HG03159 (cell line): Measurements from ENCODE around the gene DEPP1.

Experiments used
- ATAC-seq: cut with Tn5 transposase; IDR thresholded peaks from one replicate; pipeline ENCODE4 v1.9.1; 2021; ENCODE audit warnings: mild to moderate bottlenecking, moderate library complexity; ENCODE audit not compliant: unreplicated experiment

Gene DEPP1

DNA sequence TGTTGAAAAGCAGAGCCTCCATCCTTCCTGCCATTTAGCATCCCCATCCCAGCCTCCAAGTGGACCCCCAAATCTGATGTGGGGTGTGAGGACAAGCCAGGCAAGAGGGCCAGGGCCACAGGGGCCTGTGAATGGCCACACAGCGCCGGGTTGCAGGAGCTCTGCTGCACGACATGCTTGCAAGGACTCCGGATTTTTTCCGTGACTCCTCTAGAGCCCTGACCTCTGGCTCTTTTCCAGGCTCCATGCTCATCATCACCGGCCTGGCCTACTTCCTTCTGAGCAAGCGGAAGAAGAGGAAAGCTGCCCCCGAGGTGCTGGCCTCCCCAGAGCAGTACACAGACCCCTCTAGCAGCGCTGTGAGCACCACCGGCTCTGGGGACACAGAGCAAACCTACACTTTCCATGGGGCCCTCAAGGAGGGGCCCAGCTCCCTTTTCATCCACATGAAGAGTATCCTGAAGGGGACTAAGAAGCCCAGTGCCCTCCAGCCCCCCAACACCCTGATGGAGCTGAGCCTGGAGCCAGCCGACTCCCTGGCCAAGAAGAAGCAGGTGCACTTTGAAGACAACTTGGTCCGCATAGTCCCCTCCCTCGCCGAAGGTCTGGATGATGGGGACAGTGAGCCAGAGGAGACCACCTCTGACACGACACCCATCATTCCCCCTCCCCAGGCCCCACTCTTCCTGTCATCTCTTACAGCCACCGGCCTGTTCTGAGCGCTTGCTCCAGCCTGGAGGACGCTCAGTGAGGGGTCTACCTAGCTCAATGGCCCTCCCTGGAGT is 44.0 kb downstream of the DEPP1 start:
- ATAC-seq, result no peak

DNA sequence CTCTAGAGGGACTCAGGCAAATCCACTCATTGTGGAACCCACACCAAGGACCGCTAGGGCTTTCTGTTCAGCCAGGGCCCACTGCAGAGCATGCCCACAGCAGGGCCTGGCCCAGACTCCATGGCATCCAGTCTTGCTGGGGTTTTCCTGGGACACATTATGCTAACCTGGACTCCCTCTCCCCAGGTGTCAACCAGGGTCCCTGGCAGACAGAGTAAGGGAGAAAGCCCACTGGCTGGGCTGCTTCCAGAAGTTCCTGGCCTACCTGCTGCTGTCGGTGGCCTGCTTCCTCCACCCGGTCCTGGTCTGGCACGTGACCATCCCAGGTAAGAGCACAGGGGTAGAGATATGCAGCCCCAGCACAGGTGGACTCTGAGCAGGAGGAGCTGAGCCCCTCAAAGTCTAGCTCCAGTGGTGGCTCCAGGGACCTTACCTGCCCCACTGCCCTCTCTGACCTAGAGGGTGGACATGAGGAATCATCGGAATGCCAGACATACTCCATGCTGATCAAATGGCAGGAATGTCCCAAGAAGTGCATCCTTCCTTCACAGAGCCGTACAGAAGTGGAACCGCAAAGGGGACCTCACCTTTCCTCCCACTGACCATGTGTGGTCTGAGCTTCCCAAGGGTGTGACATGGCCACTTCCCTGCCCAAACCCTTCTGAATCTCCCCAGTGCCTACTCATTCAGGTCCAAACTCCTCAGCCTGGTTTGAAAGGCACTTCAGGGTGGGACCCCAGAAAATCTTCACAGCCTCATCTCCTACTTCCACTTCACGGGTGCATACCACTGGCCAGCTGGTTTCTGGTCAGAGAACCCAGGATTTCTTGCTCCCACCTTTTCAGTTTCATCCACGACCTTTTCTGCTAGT is 44.9 kb downstream of the DEPP1 start:
- no peak for ATAC-seq

DNA sequence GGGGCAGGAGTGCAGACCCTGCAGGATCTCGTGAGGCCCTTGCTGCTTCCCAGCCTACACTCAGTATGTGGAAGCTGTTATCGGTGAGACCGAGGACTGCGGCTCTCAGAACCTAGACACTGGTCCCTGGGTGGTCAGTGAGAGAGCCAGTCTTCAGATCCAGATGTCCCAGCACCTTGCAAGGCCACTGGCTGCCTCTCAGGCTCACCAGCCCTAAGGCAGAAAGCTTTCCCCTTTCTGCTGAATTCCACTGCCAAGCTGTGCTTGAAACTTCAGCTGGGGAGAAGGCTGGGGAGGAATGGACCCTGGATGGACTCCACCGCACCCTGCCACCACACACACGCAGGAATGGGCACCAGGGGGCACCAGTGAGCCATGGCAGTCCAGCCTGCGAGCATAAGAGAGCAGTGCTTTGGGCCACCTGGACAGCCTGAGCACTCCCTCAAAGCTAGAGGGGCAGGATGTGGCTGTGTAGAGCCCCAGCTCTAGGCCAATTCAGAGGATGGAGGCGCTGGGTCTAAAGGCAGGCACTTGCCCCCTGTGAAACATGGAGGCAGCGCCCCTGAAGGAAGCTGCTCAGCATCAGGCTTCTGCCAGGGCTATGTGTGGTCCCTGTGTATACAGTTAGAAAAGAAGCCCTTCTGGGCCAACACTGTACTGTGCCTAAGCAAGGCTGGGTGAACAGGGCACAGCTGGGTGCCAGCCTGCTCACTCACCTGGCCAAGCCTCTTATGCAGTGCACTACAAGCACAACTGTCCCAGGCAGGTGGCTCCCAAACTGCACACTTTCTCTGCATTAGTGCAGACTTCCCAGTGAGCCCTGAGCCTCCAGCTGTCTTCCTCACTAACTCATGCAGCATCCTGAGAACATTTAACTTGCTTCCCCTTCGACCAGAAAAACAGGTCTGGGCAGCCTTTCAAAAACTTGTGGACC is 45.8 kb downstream of the DEPP1 start:
- peak; percentile 96 for ATAC-seq

DNA sequence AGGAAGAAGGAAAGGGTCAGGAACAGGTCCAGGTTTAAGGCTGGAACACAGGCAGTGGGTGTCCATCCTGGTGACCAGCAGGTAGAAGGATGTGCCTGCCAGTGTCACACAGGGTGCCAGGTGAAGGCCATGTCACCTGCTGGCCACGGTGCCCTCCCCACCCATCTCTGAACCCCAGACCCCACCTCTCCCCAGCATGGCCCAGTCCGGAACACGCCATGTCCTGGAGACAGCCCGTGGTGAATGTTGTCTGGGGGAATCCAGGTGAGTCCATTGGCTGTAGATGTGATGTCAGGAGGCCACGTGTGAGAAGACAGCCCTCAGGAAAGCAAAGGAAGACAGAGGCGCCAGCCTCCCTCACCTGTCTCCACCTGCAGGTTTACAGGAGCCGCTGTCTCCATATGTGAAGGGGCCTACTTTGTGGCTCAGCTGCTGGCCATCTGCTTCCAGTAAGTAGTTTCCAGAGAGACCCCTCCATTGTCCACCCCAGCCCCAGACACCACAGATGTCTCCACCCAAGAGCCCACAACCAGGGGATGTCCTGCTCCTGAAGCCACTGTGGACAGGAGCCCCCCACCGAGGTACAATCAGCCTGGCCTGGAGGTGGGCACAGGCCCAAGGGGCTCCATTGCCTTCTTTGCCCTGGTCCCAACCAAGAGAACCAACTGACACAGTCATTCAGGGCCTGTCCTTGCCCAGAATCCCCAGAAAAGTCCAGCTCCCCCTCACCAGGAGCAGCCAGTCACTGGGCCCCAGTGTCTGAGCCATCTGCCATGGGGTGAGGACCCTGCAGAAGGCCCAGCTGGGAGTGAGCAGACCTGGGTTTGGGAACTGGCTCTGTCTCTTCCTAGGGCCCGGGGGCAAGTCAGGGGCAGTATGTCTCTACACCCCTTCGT is 46.7 kb downstream of the DEPP1 start:
- ATAC-seq, result no peak

DNA sequence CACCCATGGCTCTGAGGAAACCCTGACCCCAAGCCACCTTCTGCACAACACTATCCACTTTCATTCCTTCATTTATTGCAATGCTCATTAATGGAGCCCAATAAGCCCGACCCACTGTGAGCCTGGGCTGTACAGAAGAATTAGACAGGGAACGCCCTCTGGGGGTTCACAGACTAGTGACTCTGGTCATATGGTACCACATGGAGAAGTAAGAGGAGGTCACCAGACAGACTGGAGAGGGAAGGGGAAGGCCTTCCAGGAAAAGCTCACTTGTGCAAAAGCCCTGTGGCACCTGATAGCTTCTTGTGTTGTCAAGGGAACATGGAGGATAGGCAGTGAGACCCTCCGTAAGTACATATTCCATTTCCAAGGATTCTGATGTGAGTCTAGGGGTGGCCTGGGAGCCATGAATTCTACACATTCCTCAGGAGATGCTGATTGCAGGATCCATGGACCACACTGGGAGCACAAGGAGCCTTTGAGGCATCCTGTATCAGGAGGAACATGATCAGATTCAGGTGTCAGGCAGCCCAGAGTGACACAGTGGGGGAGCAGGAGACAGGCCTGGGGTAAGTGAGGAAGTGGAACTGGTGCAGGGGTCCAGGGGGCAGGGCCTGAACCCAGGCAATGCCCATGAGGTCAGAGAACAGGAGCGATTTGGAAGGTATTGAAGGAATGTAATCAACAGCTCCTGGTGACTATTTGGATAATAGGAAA is 47.5 kb downstream of the DEPP1 start:
- no peak for ATAC-seq

DNA sequence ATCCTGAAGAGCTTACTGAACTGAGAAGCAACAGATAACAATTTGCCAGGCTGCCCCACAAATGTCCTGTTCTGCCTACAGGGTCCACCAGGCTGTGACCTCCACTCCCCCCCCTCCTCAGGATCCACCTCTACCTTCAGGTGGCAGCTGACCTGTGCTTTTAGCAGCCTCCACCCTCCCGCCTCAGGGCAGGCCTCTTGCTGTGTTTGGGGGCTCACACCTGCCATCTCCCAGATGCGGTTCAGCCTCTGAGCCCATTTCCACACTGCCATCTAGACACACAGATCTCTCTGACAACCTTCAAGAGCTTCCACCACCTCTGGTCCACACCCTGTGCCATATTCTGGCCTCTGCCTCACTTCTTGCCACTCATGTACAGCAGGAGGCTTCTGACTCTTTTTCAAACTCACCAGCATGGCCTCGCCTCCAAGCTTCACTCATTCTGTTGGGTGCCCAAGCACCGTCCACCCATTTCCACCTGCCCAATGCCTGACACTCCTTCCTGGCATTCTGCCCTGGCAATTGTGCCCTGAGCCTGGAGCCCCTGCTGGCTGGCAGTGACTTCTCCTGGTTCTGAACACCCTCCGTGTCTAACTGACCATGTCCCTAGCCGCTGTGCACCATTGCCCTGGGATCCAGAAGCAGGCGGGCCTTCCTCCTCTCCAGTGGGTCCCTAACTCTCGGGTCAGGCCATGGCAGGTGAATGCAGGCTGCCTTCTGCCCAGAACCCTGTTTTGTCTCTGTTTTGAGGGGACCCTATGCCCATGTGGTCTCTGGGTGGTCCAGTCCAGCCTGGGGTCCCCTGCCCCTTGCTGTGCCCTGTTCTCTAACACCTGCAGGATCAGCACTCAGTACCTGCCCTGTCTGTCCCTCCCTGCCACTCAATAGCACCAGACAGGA is 49.0 kb downstream of the DEPP1 start:
- no peak for ATAC-seq

DNA sequence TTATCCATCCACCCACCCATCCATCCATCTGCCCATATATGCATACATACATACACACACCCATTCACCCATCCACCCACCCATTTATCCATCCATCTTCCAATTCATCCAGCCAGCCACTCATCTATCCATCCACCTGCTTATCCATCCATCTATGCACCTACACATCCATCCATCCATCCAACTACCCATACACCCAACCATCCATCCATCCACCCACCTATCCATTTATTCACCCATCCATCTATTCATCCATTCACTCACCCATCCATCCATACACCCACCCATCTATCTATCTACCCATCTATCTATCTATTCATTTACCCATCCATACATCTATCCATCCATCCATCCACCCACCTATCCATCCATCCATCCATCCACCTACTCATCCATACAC is 50.1 kb downstream of the DEPP1 start:
- no peak for ATAC-seq

DNA sequence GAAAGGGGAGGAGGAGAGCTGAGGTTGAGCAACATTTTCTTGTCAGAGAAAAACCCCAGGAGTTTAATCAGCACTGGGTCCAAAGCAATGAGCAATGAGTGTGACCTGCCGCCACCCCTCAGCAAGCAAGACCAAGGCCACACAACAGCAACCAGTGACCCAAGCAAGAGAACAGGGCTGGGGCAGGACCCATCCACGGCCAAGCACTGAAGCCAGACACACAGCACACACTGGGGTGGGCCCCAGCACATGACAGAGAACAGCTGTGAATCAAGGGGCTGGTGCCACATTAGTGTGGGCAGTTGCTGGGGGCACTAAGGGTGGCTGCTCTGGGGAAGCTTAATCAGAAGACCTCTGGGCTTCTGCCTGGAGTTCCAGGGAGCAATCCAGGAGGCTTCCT is 51.3 kb downstream of the DEPP1 start:
- ATAC-seq, result no peak

DNA sequence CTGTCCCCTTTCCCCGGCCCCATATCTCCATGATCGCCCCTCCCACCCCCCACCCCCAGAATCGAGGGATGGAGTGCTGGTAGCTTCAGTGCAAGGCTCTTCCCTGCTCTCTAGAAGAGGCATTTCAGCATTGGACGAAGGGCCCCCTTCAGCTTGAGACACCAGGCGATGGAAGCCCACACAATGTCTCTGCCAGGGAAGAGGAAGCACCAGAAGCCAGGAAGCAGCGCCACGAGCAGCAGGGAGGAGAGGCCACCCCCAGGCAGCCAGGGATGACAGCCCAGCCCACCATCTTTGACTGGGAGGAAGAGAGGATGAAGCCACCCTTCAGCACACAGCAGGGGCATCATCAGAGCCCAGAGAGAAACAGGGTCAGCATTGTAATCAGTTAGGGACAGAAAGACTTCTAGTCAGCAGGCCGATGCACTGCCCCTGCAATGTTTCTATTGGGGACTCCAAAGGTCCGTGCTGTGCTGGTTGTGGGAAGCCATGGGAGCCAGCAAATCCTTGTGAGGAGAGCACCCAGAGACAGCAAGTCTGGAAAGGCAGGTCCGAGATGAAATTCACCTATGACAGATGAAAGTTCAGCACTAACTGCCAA is 51.8 kb downstream of the DEPP1 start:
- no peak for ATAC-seq
